Colonic mucosa (tissue), 4 donors: ENCODE data around the gene MASP2. TPM values are rescaled to one million over a fixed set of nuclear protein-coding genes. Genes with fewer than 3 reads are reported as not detected.
"Not testable (repeated sequence)": the region's sequence is repeated elsewhere in the genome, so short reads cannot be mapped to it uniquely, and the experiment has no call there.

ENCODE experiments used
- DNase-seq: peaks from one replicate; pipeline ENCODE4 v3.0.0-alpha.2; 2020
- H3K27ac ChIP-seq: fragments of 200-600 bp; one replicate; pipeline ENCODE4 v1.8.0; 2021
- H3K27me3 ChIP-seq: fragments of 200-600 bp; one replicate; pipeline ENCODE4 v1.8.0; 2021
- H3K36me3 ChIP-seq: fragments of 200-600 bp; one replicate; pipeline ENCODE4 v1.8.0; 2021
- H3K4me1 ChIP-seq: fragments of 200-600 bp; one replicate; pipeline ENCODE4 v1.8.0; 2021; ENCODE audit warnings: mild to moderate bottlenecking
- H3K4me3 ChIP-seq: fragments of 200-600 bp; one replicate; pipeline ENCODE4 v1.8.0; 2021
- H3K9ac ChIP-seq, 2 donors: one replicate each; pipeline ENCODE4 v1.7.0; 2013; ENCODE audit warnings: control low read depth in 2 of 2, low read depth in 2 of 2, low read length in 2 of 2
- H3K9me3 ChIP-seq: fragments of 200-600 bp; one replicate; pipeline ENCODE4 v1.8.0; 2021
- intact Hi-C: fragments of 100-400 bp; cut with DNase I; formaldehyde crosslinking; loops from one replicate; pipeline ENCODE4 v1.14.1; 2022
- total RNA-seq, 2 donors: library from RNA; stranded (reverse); fragmentation: NEBNext Ultra II Directional in 1 of 2; extraction: Animal tissue kit (Norgen Biotek cat#: 25700) in 1 of 2; gene quantifications; one replicate each; pipeline ENCODE4 v1.2.1, GENCODE V29; 2021
- TF ChIP-seq, protein P1 (sequence below): fragments of 200-600 bp; IDR thresholded peaks from one replicate; pipeline ENCODE4 v1.8.0; 2022; ENCODE audit warnings: antibody characterized with exemption, mild to moderate bottlenecking
- donor health status: healthy.
- donor health status: DM: no; HTN: no; CAD: no.
- donor health status: DM: no; HTN: no; CAD: no.

Gene MASP2
- total RNA-seq, 2 donors from 2014 or later, result 0.32 TPM; not detected in 1

DNA sequence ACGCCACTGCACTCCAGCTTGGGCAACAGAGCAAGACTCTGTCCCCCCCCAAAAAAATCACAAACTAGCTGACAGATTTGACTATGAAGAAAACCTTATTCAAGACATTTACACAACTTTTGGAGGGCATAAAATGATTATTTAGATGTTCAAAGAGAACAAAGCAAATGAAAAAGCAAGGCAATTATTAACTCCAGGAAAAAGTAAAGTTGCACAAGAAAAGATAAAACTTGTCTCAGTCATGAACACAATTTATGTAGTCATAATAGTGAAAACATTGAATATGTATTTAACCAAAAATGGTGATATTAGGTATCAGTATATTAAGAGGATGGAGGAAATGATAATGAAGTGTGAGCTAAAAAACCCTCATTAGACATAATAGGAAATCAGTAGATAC, 46.5 kb downstream of the MASP2 start:
- Histone ChIP-seq H3K27me3 (no peaks in the 10 kb centered on the region), H3K27ac (no peak overlapping the region), H3K36me3 (no peaks in the 10 kb centered on the region), H3K4me3 (no peak overlapping the region), H3K9ac (no peak overlapping the region), H3K4me1 (no peaks in the 10 kb centered on the region), H3K9me3 (no peaks in the 10 kb centered on the region)
- intact Hi-C loops, result no loop called here
- DNase-seq, result no peak
- TF ChIP-seq, protein P1, sequence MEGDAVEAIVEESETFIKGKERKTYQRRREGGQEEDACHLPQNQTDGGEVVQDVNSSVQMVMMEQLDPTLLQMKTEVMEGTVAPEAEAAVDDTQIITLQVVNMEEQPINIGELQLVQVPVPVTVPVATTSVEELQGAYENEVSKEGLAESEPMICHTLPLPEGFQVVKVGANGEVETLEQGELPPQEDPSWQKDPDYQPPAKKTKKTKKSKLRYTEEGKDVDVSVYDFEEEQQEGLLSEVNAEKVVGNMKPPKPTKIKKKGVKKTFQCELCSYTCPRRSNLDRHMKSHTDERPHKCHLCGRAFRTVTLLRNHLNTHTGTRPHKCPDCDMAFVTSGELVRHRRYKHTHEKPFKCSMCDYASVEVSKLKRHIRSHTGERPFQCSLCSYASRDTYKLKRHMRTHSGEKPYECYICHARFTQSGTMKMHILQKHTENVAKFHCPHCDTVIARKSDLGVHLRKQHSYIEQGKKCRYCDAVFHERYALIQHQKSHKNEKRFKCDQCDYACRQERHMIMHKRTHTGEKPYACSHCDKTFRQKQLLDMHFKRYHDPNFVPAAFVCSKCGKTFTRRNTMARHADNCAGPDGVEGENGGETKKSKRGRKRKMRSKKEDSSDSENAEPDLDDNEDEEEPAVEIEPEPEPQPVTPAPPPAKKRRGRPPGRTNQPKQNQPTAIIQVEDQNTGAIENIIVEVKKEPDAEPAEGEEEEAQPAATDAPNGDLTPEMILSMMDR, result no peak

DNA sequence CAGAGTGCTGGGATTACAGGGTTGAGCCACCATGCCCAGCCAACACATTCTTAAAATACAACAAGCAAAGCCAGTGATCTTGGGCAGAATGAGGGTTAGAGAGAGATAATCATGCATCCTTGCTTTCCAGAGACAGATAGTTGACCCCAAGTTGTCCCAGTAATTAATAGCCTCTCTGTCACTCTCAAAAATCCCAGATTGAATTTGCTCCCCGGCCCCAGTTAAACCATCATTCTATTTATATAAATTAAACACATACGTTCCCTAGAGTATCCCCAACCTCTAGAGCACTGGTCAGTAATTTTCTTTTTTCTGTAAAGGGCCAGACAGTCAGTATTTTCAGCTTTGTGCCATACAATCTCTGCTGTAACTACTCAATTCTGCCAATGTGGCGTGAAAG, 50.9 kb downstream of the MASP2 start:
- Histone ChIP-seq H3K9ac (no peak overlapping the region), H3K4me3 (no peak overlapping the region), H3K27ac (no peak overlapping the region), H3K36me3 (no peaks in the 10 kb centered on the region), H3K27me3 (no peaks in the 10 kb centered on the region), H3K9me3 (no peaks in the 10 kb centered on the region), H3K4me1 (no peaks in the 10 kb centered on the region)
- intact Hi-C loops, result no loop called here
- no peak for DNase-seq
- TF ChIP-seq, protein P1, result no peak

DNA sequence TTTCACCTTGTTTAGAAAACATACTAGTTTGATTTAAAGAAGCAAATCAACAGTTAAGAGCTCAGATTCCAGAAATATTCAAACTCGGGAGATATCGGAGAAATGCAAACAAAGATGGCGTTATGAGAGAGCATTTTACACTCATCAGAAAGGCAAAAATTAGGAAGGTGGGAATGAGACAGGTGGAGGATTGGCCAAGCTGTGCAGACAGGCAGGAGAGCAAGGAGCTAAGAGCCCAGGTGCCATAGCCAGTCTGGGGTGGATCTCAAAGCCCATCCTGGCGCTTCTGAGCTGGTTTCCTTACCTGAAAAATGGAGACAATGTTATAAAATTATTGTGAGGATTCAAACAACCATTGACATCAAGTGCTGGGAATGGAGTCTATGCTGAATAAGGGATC, 54.2 kb downstream of the MASP2 start:
- intact Hi-C loops, result no loop called here
- no peak overlapping the region for H3K4me3 ChIP-seq
- no peak overlapping the region for H3K27ac ChIP-seq
- H3K9ac ChIP-seq, result no peak overlapping the region
- no peaks in the 10 kb centered on the region for H3K9me3 ChIP-seq
- TF ChIP-seq, protein P1, result no peak
- DNase-seq, result no peak
- H3K4me1 ChIP-seq, result no peaks in the 10 kb centered on the region
- H3K27me3 ChIP-seq, result no peaks in the 10 kb centered on the region
- H3K36me3 ChIP-seq, result no peaks in the 10 kb centered on the region

DNA sequence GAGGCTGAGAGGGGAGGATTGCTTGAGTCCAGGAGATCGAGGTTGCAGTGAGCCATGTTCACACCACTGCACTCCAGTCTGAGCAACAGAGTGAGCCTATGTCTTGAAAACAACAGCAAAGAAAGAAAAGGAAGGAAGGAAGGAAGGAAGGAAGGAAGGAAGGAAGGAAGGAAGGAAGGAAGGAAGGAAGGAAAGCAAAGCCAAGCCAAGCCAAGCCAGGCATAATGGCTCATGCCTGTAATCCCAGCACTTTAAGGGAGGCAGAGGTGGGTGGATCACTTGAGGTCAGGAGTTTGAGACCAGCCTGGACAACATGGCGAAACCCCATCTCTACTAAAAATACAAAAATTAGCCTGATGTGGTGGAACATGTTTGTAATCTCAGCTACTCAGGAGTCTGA, 55.0 kb downstream of the MASP2 start:
- H3K4me3 ChIP-seq, DNase-seq, intact Hi-C loops, H3K27me3 ChIP-seq, H3K27ac ChIP-seq, H3K9ac ChIP-seq, H3K36me3 ChIP-seq, H3K9me3 ChIP-seq, H3K4me1 ChIP-seq: not testable (repeated sequence)

DNA sequence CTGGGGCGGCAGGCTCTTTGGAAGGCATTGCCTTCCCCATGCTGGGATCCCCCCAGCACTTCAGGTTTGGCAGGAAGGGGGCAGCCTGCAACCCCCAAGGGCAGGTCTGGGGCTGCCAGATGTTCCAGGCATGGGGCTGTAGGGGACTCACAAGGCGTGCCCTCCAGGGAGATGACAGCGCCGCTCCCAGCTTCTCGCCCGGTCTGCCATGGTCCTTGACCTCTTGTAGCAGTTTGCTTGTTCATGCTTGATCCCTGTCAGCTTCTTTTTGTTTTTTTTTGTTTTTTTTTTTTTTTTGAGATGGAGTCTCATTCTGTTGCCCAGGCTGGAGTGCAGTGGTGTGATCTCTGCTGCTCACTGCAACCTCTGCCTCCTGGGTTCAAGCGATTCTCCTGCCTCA, 56.2 kb downstream of the MASP2 start:
- no peak overlapping the region for H3K4me3 ChIP-seq

DNA sequence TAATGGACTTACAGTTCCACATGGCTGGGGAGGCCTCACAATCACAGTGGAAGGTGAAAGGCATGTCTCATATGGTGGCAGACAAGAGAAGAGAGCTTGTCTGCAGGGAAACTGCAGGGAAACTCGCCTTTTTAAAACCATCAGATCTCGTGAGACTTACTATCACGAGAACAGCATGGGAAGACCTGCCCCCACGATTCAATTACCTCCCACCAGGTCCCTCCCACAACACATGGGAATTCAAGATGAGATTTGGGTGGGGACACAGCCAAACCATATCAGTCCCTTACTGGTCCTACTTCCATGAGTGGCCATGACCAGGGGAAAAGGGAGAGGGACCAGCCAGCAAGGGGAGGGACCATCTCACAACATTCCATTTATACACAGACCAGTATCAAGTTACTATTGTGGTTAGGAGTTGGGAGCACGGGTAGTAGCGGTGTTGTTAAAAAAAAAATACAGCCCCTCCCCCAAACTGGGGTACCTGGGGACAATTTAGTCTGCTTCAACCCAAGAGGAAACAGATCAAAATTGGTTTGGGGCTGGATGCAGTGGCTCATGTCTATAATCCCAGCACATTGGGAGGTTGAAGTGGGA, 57.0 kb downstream of the MASP2 start:
- intact Hi-C loops, H3K4me3 ChIP-seq: not testable (repeated sequence)

More for the DNA sequence above, 56.2 kb downstream of the MASP2 start:
- TF ChIP-seq, protein P1, result no peak
- H3K4me1 ChIP-seq, result no peaks in the 10 kb centered on the region
- DNase-seq, result no peak
- intact Hi-C loops, result no loop called here
- H3K27ac ChIP-seq, result no peak overlapping the region
- H3K27me3 ChIP-seq, result no peaks in the 10 kb centered on the region
- no peaks in the 10 kb centered on the region for H3K36me3 ChIP-seq
- no peaks in the 10 kb centered on the region for H3K9me3 ChIP-seq
- H3K9ac ChIP-seq, result no peak overlapping the region

More for the DNA sequence above, 57.0 kb downstream of the MASP2 start:
- not testable (repeated sequence) for H3K4me1 ChIP-seq, H3K9ac ChIP-seq, DNase-seq, H3K27ac ChIP-seq, H3K9me3 ChIP-seq, H3K27me3 ChIP-seq, H3K36me3 ChIP-seq
